Lower lobe of right lung (tissue), 2 donors: ENCODE measurements around the gene KCNH6. TPM values are rescaled to one million over a fixed set of nuclear protein-coding genes. Genes with fewer than 3 reads are reported as not detected.

ENCODE experiments used
- ATAC-seq, 2 donors: fragments of 200-7000 bp; cut with Tn5 transposase; one replicate each; pipeline ENCODE4 v1.9.1; 2020 to 2022; ENCODE audit warnings: mild to moderate bottlenecking in 2 of 2, moderate library complexity in 2 of 2
- DNase-seq: peaks from one replicate; pipeline ENCODE4 v3.0.0-alpha.2; 2020
- H3K27ac ChIP-seq: fragments of 200-600 bp; one replicate; pipeline ENCODE4 v1.8.0; 2022
- H3K27me3 ChIP-seq: fragments of 200-600 bp; one replicate; pipeline ENCODE4 v1.8.0; 2022; ENCODE audit warnings: low read depth
- H3K36me3 ChIP-seq: fragments of 200-600 bp; one replicate; pipeline ENCODE4 v1.8.0; 2022; ENCODE audit warnings: mild to moderate bottlenecking
- H3K4me1 ChIP-seq: fragments of 200-600 bp; one replicate; pipeline ENCODE4 v1.8.0; 2022
- H3K4me3 ChIP-seq: fragments of 200-600 bp; one replicate; pipeline ENCODE4 v1.8.0; 2022; ENCODE audit warnings: mild to moderate bottlenecking
- H3K9me3 ChIP-seq: fragments of 200-600 bp; one replicate; pipeline ENCODE4 v1.8.0; 2022
- intact Hi-C: fragments of 100-400 bp; cut with DNase I; formaldehyde crosslinking; loops from one replicate; pipeline ENCODE4 v1.11.0; 2022
- total RNA-seq: library from RNA; stranded (reverse); fragmentation: NEBNext Ultra II Directional; extraction: Animal tissue kit (Norgen Biotek cat#: 25700); gene quantifications from one replicate; pipeline ENCODE4 v1.2.1, GENCODE V29; 2021
- TF ChIP-seq, protein P1 (sequence below): fragments of 200-600 bp; IDR thresholded peaks from one replicate; pipeline ENCODE4 v1.8.0; 2022; ENCODE audit warnings: antibody characterized with exemption, mild to moderate bottlenecking
- donor health status: DM: no; HTN: yes; CAD: no; lungs with severe emphysema.

Gene KCNH6
- total RNA-seq, 1 donor from 2014 or later: 0.27 TPM

DNA sequence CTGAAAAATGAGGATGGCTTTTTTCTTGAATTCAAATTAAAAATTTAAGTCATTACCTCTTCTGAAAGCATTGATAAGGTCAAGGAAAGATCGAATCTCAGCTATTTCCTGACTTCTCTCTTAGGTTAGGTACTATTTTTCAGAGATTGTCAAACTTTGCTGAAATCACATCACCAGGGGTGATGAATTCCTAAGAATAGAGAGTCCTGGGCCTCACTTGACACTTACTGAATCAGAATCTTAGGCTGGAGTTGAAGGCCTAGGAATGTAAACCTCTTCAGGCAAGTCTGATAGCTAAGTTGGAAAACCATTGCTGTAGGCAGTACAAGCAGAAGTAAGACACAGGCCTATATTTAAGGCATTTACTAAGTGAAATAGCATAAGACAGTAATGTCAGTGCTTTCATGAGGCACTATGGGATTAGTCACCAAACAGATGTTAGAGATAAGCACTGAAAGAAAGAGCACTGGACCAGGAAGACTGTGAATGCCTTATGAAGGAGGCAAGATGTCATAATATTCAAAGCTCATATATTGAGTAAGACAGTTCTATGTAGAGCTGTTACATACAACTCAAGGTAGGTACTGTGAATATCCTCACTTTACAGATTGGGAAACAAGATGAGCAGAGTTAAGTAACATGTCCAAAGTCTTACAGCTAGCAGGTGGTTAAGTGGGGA, 48.6 kb downstream of the KCNH6 start:
- no peaks in the 10 kb centered on the region for H3K9me3 ChIP-seq
- TF ChIP-seq, protein P1, sequence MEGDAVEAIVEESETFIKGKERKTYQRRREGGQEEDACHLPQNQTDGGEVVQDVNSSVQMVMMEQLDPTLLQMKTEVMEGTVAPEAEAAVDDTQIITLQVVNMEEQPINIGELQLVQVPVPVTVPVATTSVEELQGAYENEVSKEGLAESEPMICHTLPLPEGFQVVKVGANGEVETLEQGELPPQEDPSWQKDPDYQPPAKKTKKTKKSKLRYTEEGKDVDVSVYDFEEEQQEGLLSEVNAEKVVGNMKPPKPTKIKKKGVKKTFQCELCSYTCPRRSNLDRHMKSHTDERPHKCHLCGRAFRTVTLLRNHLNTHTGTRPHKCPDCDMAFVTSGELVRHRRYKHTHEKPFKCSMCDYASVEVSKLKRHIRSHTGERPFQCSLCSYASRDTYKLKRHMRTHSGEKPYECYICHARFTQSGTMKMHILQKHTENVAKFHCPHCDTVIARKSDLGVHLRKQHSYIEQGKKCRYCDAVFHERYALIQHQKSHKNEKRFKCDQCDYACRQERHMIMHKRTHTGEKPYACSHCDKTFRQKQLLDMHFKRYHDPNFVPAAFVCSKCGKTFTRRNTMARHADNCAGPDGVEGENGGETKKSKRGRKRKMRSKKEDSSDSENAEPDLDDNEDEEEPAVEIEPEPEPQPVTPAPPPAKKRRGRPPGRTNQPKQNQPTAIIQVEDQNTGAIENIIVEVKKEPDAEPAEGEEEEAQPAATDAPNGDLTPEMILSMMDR: no peak
- intact Hi-C loops: no loop called here
- ATAC-seq: no peak
- no peak for DNase-seq
- H3K4me3 ChIP-seq: no peak overlapping the region
- peaks cover 8% of the 10 kb centered on the region for H3K36me3 ChIP-seq
- no peaks in the 10 kb centered on the region for H3K4me1 ChIP-seq
- H3K27me3 ChIP-seq: no peaks in the 10 kb centered on the region
- no peak overlapping the region for H3K27ac ChIP-seq

DNA sequence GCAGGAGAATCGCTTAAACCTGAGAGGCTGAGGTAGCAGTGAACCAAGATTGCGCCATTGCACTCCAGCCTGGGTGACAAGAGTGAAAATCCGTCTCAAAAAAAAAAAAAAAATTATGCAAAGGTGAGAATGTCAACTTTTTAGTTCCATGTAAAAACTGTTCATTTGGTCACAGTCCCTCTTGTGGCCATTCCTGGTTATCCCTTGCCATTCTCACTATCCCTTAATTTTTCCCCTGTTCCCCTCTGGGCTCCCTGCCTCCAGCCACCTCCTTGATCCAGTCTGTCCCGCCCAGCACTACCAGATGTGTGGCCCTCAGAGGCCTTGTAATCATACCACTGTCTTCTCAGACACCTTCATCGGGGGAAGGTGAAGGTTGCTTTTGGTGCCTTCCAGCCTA, 50.5 kb downstream of the KCNH6 start:
- no peaks in the 10 kb centered on the region for H3K9me3 ChIP-seq
- ATAC-seq: no peak
- DNase-seq: no peak
- peaks cover 2% of the 10 kb centered on the region for H3K4me1 ChIP-seq
- H3K4me3 ChIP-seq: no peak overlapping the region
- H3K36me3 ChIP-seq: peaks cover 13% of the 10 kb centered on the region
- H3K27ac ChIP-seq: no peak overlapping the region
- intact Hi-C loops: no loop called here
- no peaks in the 10 kb centered on the region for H3K27me3 ChIP-seq
- TF ChIP-seq, protein P1: peak; percentile 9

DNA sequence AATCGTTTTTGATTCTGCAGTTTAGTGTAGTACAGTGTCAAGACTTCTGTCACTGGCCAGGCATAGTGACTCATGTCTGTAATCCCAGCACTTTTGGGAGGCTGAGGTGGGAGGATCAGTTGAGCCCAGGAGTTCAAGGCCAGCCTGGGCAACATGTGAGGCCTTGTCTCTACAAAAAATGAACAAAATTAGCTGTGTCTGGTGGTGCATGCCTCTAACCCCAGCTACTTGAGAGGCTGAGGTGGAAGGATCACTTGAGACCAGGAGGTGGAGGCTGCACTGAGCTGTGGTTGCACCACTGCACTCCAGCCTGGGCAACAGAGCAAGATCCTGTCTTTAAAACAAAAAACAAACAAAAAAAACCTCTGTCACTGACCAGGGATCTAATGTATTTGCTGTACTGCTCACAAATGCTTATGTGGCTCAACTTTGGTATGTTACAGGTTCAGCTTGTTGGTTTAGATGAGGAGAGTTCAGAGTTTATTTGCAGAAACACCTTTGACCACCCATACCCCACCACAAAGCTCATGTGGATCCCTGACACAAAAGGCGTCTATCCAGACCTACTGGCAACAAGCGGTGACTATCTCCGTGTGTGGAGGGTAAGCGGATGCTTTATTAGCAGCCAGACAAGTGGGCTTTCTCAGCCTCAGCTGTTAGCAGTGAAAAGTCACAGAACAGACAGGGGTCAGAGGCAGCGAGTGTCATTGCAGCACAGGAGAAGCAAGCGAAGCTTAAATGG, 55.0 kb downstream of the KCNH6 start:
- peak overlapping the region; percentile 34 for H3K27ac ChIP-seq
- TF ChIP-seq, protein P1: no peak

DNA sequence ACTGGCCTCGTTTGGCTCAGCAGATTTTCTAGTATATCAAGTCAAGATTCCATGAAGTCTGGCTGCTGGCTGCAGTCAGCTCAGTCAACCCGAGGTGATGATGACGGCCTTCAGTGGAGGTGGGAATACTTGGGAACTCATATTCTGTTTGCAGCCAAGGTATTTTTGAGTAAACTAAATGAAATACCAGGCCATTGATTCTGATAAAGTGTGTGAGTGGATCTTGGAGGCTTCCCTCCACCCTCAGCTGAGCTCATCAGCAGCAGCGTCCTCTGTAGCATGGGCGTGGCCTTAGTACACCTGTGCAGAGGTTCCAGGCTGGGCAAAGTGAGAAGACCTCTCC, 55.6 kb downstream of the KCNH6 start:
- Histone ChIP-seq H3K27me3 (no peaks in the 10 kb centered on the region), H3K9me3 (no peaks in the 10 kb centered on the region), H3K4me1 (peaks cover 6% of the 10 kb centered on the region), H3K36me3 (peaks cover 52% of the 10 kb centered on the region), H3K27ac (peak overlapping the region; percentile 34), H3K4me3 (no peak overlapping the region)
- DNase-seq (no peak), ATAC-seq (no peak)
- intact Hi-C loops: no loop called here
- TF ChIP-seq, protein P1: no peak

More for the DNA sequence above, 55.0 kb downstream of the KCNH6 start:
- H3K4me1 ChIP-seq: peaks cover 6% of the 10 kb centered on the region
- H3K9me3 ChIP-seq: no peaks in the 10 kb centered on the region
- no peak overlapping the region for H3K4me3 ChIP-seq
- no peak for DNase-seq
- intact Hi-C loops: no loop called here
- ATAC-seq: no peak
- H3K27me3 ChIP-seq: no peaks in the 10 kb centered on the region
- peaks cover 47% of the 10 kb centered on the region for H3K36me3 ChIP-seq

DNA sequence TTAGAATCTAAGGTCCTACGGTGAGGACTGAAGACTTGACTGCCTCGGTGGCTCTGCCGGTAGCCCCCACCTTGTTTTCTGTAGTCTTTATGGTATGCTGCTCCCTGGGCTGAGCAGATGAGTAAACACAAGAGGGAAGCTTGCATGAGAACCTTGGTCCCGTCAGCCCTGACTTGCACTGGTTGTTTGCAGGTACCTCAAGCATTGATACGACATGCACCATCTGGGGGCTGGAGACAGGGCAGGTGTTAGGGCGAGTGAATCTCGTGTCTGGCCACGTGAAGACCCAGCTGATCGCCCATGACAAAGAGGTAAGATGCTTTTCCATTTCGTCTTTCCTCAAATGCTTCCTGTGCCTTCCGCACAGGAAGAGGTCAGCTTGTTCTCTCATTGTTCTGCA, 56.5 kb downstream of the KCNH6 start:
- no peaks in the 10 kb centered on the region for H3K27me3 ChIP-seq
- H3K36me3 ChIP-seq: peaks cover 61% of the 10 kb centered on the region
- H3K4me3 ChIP-seq: no peak overlapping the region
- DNase-seq: no peak
- intact Hi-C loops: no loop called here
- TF ChIP-seq, protein P1: no peak
- peaks cover 6% of the 10 kb centered on the region for H3K4me1 ChIP-seq
- no peak for ATAC-seq
- H3K27ac ChIP-seq: peak overlapping the region; percentile 34
- H3K9me3 ChIP-seq: no peaks in the 10 kb centered on the region
